Ishikawa (cell line): Measurements from ENCODE around the gene VAPB.

Experiments used
- EP300 ChIP-seq: IDR thresholded peaks from 2 replicates; pipeline ENCODE4 v1.6.1; 2012; ENCODE audit warnings: borderline replicate concordance
- NFIC ChIP-seq: IDR thresholded peaks from 2 replicates; pipeline ENCODE4 v1.6.1; 2012
- REST ChIP-seq: IDR thresholded peaks from 2 replicates; pipeline ENCODE4 v1.6.1; 2012; ENCODE audit warnings: low read depth, mild to moderate bottlenecking
- TAF1 ChIP-seq: IDR thresholded peaks from 2 replicates; pipeline ENCODE4 v1.6.1; 2012; ENCODE audit warnings: low read depth, mild to moderate bottlenecking
- YY1 ChIP-seq: IDR thresholded peaks from 2 replicates; pipeline ENCODE4 v1.6.1; 2012; ENCODE audit warnings: low read depth
- ZBTB7A ChIP-seq: IDR thresholded peaks from 2 replicates; pipeline ENCODE4 v1.6.1; 2012; ENCODE audit warnings: low read depth
- TF ChIP-seq, protein P1 (sequence below): IDR thresholded peaks from 2 replicates; pipeline ENCODE4 v1.6.1; 2012

- no peak for TF ChIP-seq NFIC
- TF ChIP-seq REST = no peak
- TF ChIP-seq YY1 = no peak
- TF ChIP-seq ZBTB7A = no peak
- TF ChIP-seq, protein P1, sequence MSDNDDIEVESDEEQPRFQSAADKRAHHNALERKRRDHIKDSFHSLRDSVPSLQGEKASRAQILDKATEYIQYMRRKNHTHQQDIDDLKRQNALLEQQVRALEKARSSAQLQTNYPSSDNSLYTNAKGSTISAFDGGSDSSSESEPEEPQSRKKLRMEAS = no peak
- no peak for TF ChIP-seq EP300
- TF ChIP-seq TAF1 = no peak
Observed at GRCh38 chr20:58381627-58382026, 7.4 kb upstream of the VAPB start.
